CD4-positive, alpha-beta memory T cell (primary cell): ENCODE measurements around the gene WTAP. TPM values are rescaled to one million over a fixed set of nuclear protein-coding genes. Genes with fewer than 3 reads are reported as not detected.
"Not testable (repeated sequence)": the region's sequence is repeated elsewhere in the genome, so short reads cannot be mapped to it uniquely, and the experiment has no call there.

Experiments used
- CTCF ChIA-PET: fragments of 350-600 bp; sonication (Branson Sonifier 250); formaldehyde crosslinking; loops from one replicate; lab custom pipeline; 2021; ENCODE audit warnings: inconsistent platforms; ENCODE audit not compliant: partially characterized antibody; lab: Charles Lee
- POLR2A ChIA-PET: fragments of 350-600 bp; sonication (Branson Sonifier 250); formaldehyde crosslinking; loops from one replicate; lab custom pipeline; 2021; ENCODE audit not compliant: partially characterized antibody; lab: Charles Lee
- DNase-seq, 5 donors: peaks; one replicate each; pipeline versions ENCODE4 v3.0.0 to v3.0.0-alpha.2; 2020 to 2022; ENCODE audit warnings: mixed read lengths in 1 of 5
- H3K27ac ChIP-seq: one replicate; pipeline ENCODE4 v1.7.0; 2013; ENCODE audit warnings: low read depth, low read length
- H3K27me3 ChIP-seq: 2 replicates; pipeline ENCODE4 v1.7.0; 2013; ENCODE audit warnings: mild to moderate bottlenecking, low read length, moderate library complexity; ENCODE audit not compliant: insufficient read depth
- H3K36me3 ChIP-seq: 2 replicates; pipeline ENCODE4 v1.7.0; 2013; ENCODE audit warnings: mild to moderate bottlenecking, low read length, moderate library complexity; ENCODE audit not compliant: insufficient read depth
- H3K4me1 ChIP-seq: 2 replicates; pipeline ENCODE4 v1.7.0; 2013; ENCODE audit warnings: mild to moderate bottlenecking, low read length, moderate library complexity; ENCODE audit not compliant: insufficient read depth
- H3K4me3 ChIP-seq, 2 donors: one replicate each; pipeline ENCODE4 v1.7.0; 2013; ENCODE audit warnings: low read length in 2 of 2, mild to moderate bottlenecking in 1 of 2
- H3K9me3 ChIP-seq, 2 donors: one replicate each; pipeline ENCODE4 v1.7.0; 2013; ENCODE audit warnings: low read length in 2 of 2, control low read depth in 1 of 2; ENCODE audit not compliant: control insufficient read depth in 1 of 2
- H3K27ac Mint-ChIP-seq, 7 donors: one replicate each; pipeline ENCODE4 v1.8.0; 2020 to 2021; ENCODE audit warnings: mixed read lengths in 7 of 7, mild to moderate bottlenecking in 6 of 7, inconsistent platforms in 3 of 7, moderate library complexity in 3 of 7
- H3K27me3 Mint-ChIP-seq, 2 donors: one replicate each; pipeline ENCODE4 v1.8.0; 2020 to 2021; ENCODE audit warnings: mixed read lengths in 2 of 2
- H3K36me3 Mint-ChIP-seq, 2 donors: one replicate each; pipeline ENCODE4 v1.8.0; 2020 to 2021; ENCODE audit warnings: mixed read lengths in 2 of 2, inconsistent platforms in 1 of 2, mild to moderate bottlenecking in 1 of 2
- H3K4me1 Mint-ChIP-seq, 4 donors: one replicate each; pipeline ENCODE4 v1.8.0; 2020 to 2021; ENCODE audit warnings: mixed read lengths in 4 of 4, mild to moderate bottlenecking in 1 of 4
- H3K4me3 Mint-ChIP-seq, 8 donors: one replicate each; pipeline ENCODE4 v1.8.0; 2020 to 2021; ENCODE audit warnings: mixed read lengths in 8 of 8, mild to moderate bottlenecking in 7 of 8, moderate library complexity in 6 of 8, inconsistent platforms in 3 of 8
- H3K9me3 Mint-ChIP-seq, 8 donors: one replicate each; pipeline ENCODE4 v1.8.0; 2020 to 2021; ENCODE audit warnings: mixed read lengths in 8 of 8, mild to moderate bottlenecking in 5 of 8, inconsistent platforms in 3 of 8, moderate library complexity in 1 of 8
- intact Hi-C: fragments of 100-400 bp; cut with micrococcal nuclease; formaldehyde crosslinking; loops from one replicate; pipeline ENCODE4 v1.15.1; 2023
- polyA plus RNA-seq, 2 donors: library from polyadenylated mRNA; unstranded; fragments of 300-500 nt; fragmentation: Illumina TruSeq; gene quantifications; one replicate each; pipeline ENCODE4 v1.2.3, GENCODE V29; 2021
- total RNA-seq, 2 experiments: library from RNA; stranded (reverse); gene quantifications; one replicate each; pipeline ENCODE4 v1.2.3, GENCODE V29; 2021

WTAP gene
- total and polyA plus RNA-seq, 4 experiments from 2014 or later = 140 to 159 (median 150) TPM

DNA sequence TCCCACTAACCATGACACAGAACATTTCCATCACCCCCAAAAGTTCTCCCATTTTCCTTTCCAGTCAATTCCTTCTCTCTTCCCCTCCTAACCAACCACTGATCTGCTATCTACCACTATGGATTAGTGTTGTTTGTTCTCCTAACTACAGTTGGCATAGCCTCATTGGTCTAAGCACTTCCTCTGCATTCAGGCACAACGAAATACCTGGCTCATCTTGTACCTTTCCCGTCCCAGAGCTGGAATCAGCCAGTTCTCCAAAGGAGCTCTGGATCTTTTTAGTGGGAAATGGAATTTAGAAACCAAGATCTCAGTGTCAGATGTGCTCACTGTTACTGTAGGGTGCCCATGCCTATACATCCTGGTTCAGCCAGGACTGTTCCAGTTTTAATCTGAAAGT, 4.0 kb upstream of the WTAP start:
- ChIA-PET CTCF (interaction anchor here (1.5 to 6.4 kb wide), 6 partner anchors 26 to 216 kb away, joined by 3 to 59 read pairs (median 14); partner anchors contain the start of genes MRPL18 and SOD2), POLR2A (interaction anchor here (0.6 to 2.9 kb wide), 5 partner anchors 15 to 1063 kb away, joined by 3 to 14 read pairs (median 4); partner anchors contain the start of genes MRPL18 and SOD2)
- Mint-ChIP-seq H3K27me3 (no peaks in the 10 kb centered on the region), H3K4me3 (no peak overlapping the region), H3K4me1 (peaks cover 13 to 39% (median 24%) of the 10 kb centered on the region in 4 donors), H3K36me3 (peaks cover 11 to 20% of the 10 kb centered on the region in 2 donors), H3K9me3 (peaks cover 0 to 10% (median 2%) of the 10 kb centered on the region in 8 donors), H3K27ac (peak overlapping the region in 4 of 7 donors; percentile 4 to 47 (median 36))
- no peaks in the 10 kb centered on the region for H3K9me3 ChIP-seq
- DNase-seq = no peak
- no peaks in the 10 kb centered on the region for H3K27me3 ChIP-seq
- H3K4me3 ChIP-seq = no peak overlapping the region
- peaks cover 28% of the 10 kb centered on the region for H3K4me1 ChIP-seq
- intact Hi-C loops = no loop called here
- no peaks in the 10 kb centered on the region for H3K36me3 ChIP-seq
- no peak overlapping the region for H3K27ac ChIP-seq

DNA sequence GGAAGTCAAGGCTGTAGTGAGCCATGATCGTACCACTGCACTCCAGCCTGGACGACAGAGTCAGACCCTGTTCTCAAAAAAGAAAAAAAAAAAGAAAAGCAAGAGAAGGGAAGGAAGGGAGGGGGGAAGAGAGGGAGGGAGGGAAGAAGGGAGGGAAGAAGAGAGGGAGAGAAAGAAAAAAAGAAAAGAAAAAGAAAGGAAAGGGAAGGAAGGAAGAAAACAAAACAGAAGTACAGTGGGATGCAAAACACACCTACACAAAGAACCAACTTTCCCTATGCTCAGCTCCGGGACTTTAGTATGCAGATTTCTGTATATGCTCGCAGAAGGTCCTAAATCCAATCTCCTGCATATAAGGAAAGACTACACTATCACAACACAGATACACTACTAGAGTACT, 2.5 kb upstream of the WTAP start:
- Histone ChIP-seq H3K27me3 (no peaks in the 10 kb centered on the region), H3K36me3 (no peaks in the 10 kb centered on the region), H3K9me3 (no peaks in the 10 kb centered on the region), H3K4me1 (peaks cover 42% of the 10 kb centered on the region), H3K27ac (no peak overlapping the region), H3K4me3 (no peak overlapping the region)
- peak overlapping the region in 3 of 8 donors; percentile 13 to 29 (median 20) for H3K4me3 Mint-ChIP-seq
- peak overlapping the region in 6 of 7 donors; percentile 43 to 99 (median 57) for H3K27ac Mint-ChIP-seq
- H3K27me3 Mint-ChIP-seq = no peaks in the 10 kb centered on the region
- H3K36me3 Mint-ChIP-seq = peaks cover 11 to 27% of the 10 kb centered on the region in 2 donors
- POLR2A ChIA-PET = interaction anchor here (2.5 to 2.9 kb wide), 2 partner anchors 12 to 31 kb away, joined by 14 read pairs; partner anchors contain the start of gene SOD2
- H3K4me1 Mint-ChIP-seq = peaks cover 21 to 54% (median 37%) of the 10 kb centered on the region in 4 donors
- H3K9me3 Mint-ChIP-seq = peaks cover 0 to 10% (median 2%) of the 10 kb centered on the region in 8 donors
- intact Hi-C loops = no loop called here
- CTCF ChIA-PET = interaction anchor here (3.2 kb wide), 1 partner anchor 65 kb away, joined by 15 read pairs; the partner anchor contains the start of genes MRPL18 and TCP1
- no peak for DNase-seq

DNA sequence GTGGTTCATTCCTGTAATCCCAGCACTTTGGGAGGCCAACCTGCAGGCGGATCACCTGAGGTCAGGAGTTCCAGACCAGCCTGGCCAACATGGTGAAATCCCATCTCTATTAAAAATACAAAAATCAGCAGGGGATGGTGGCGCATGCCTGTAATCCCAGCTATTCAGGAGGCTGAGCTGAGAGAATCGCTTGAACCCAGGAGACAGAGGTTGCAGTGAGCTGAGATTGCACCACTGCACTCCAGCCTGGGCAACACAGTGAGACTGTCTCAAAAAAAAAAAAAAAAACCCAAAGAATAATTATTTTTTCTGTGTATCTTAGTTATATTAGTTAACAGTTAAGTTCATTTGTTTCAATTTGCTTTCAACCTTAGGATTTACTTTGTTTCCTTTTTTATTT, 2.1 kb upstream of the WTAP start:
- intact Hi-C loops, H3K9me3 ChIP-seq, H3K27me3 ChIP-seq, H3K36me3 ChIP-seq, H3K27me3 Mint-ChIP-seq, DNase-seq, H3K27ac ChIP-seq, H3K4me3 ChIP-seq, H3K9me3 Mint-ChIP-seq: not testable (repeated sequence)
- Mint-ChIP-seq H3K4me1 (peaks cover 22 to 58% (median 39%) of the 10 kb centered on the region in 4 donors), H3K27ac (peak overlapping the region in 5 of 7 donors; percentile 43 to 99 (median 62)), H3K36me3 (peaks cover 11 to 28% of the 10 kb centered on the region in 2 donors), H3K4me3 (peak overlapping the region in 3 of 8 donors; percentile 13 to 29 (median 20))
- peaks cover 46% of the 10 kb centered on the region for H3K4me1 ChIP-seq
- POLR2A ChIA-PET = interaction anchor here (2.5 to 8.3 kb wide), 4 partner anchors 12 to 64 kb away, joined by 14 to 240 read pairs (median 92); partner anchors contain the start of genes MRPL18, SOD2 and TCP1
- CTCF ChIA-PET = interaction anchor here (3.2 kb wide), 1 partner anchor 64 kb away, joined by 15 read pairs; the partner anchor contains the start of genes MRPL18 and TCP1

DNA sequence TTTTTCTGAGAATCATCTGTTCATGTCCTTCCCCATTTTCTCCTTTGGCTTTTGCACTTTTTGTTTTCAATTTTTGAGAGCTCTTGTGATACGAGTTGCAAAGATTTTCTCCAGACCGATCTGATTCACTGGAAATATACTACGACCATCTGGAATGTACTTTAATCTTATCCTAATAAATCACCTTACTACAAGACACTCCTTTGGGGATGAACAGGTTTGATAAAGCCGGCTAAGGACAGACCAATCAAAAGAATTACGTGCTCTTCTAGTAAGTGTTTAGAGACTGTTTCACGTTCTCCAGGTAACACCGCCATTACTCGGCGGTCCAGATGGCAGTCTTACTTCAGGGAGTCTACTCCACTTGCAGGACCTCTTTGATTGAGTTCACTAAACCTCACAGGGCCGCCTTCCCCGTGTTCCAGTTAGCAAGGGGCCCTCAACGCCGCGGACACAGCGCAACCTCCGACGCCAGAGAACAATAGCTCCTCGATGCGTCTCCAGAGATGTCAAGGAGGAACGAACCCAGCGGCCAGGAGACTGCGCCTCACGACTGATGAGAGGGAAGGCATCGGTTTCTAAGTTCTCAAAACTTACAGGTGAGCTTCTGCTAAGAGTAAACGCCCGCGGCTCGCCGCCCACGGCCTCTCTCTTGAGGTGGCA, 920 bp upstream of the WTAP start:
- Mint-ChIP-seq H3K4me1 (peaks cover 26 to 66% (median 47%) of the 10 kb centered on the region in 4 donors), H3K36me3 (peaks cover 14 to 33% of the 10 kb centered on the region in 2 donors), H3K27ac (peak overlapping the region; percentile 99), H3K27me3 (no peaks in the 10 kb centered on the region), H3K9me3 (peaks cover 0 to 10% (median 2%) of the 10 kb centered on the region in 8 donors), H3K4me3 (peak overlapping the region; percentile 91 to 96 (median 95))
- H3K27me3 ChIP-seq = no peaks in the 10 kb centered on the region
- H3K9me3 ChIP-seq = no peaks in the 10 kb centered on the region
- no peak for DNase-seq
- ChIA-PET POLR2A (interaction anchor here (0.7 to 8.3 kb wide), 21 partner anchors 9 to 794 kb away, joined by 3 to 240 read pairs (median 4); partner anchors contain the start of genes ACAT2, IGF2R, MRPL18 and SOD2), CTCF (interaction anchor here (0.6 to 3.2 kb wide), 8 partner anchors 11 to 729 kb away, joined by 3 to 30 read pairs (median 4); partner anchors contain the start of genes MRPL18 and TCP1)
- peak overlapping the region; percentile 39 to 78 for H3K4me3 ChIP-seq
- intact Hi-C loops = no loop called here
- H3K36me3 ChIP-seq = peaks cover under 1% of the 10 kb centered on the region
- peaks cover 58% of the 10 kb centered on the region for H3K4me1 ChIP-seq
- peak overlapping the region; percentile 97 for H3K27ac ChIP-seq

DNA sequence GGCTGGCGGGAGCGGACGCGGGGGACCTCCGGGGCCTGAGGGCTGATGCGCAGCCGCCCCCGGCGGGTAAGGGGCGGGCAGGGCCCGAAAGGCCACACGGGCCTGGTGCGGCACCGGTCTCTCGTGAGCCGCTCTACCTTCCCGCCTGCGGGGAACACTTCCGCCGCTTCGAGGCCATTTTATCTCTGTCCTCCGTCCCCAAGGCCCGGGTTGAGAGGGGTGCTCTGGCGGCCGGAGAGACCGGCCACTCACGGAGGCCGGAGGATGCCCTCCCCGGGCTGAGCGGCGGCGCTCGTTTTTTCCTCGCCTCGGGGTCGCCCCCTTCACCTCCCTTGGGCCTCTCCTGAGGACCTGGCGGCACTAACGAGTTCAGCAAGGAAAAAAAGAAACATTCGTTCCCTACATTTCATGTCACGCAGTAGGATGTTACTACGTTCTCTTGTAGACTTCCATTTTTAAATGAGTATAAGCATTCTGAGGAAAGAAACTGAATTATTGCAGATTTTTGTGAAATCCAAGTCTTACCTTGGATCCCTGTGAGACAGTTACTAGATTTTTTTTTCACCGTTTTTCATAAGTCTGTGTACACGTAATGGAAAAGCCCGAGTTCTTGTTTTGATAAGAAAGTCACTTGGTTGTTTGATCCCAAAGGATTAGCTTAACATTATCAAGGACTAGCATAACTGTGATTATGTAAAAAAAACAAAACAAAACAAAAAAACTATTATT, 575 bp downstream of the WTAP start:
- peaks cover 0 to 10% (median 2%) of the 10 kb centered on the region in 8 donors for H3K9me3 Mint-ChIP-seq
- peaks cover 8 to 35% of the 10 kb centered on the region in 2 donors for H3K36me3 Mint-ChIP-seq
- peaks cover 6% of the 10 kb centered on the region for H3K36me3 ChIP-seq
- POLR2A ChIA-PET = interaction anchor here (1.0 to 8.3 kb wide), 13 partner anchors 7 to 792 kb away, joined by 3 to 240 read pairs (median 4); partner anchors contain the start of genes ACAT2, IGF2R, MRPL18 and SOD2
- H3K4me3 Mint-ChIP-seq = peak overlapping the region; percentile 91 to 95 (median 92)
- H3K27ac Mint-ChIP-seq = peak overlapping the region; percentile 74 to 99 (median 95)
- intact Hi-C loops = loop anchor here (1.0 kb wide), 4 partner anchors 34 to 240 kb away; partner anchors contain the start of genes ACAT2, SOD2 and TCP1
- CTCF ChIA-PET = interaction anchor here (1.1 to 3.2 kb wide), 2 partner anchors 29 to 37 kb away, joined by 3 to 30 read pairs; no protein-coding TSS in a partner anchor
- DNase-seq = peak in 1 of 5 donors; percentile 67
- H3K27me3 ChIP-seq = no peaks in the 10 kb centered on the region
- peak overlapping the region; percentile 31 to 48 for H3K4me3 ChIP-seq
- peaks cover 73% of the 10 kb centered on the region for H3K4me1 ChIP-seq
- H3K4me1 Mint-ChIP-seq = peaks cover 33 to 75% (median 56%) of the 10 kb centered on the region in 4 donors
- H3K27me3 Mint-ChIP-seq = no peaks in the 10 kb centered on the region
- peak overlapping the region; percentile 97 for H3K27ac ChIP-seq
- H3K9me3 ChIP-seq = no peaks in the 10 kb centered on the region

DNA sequence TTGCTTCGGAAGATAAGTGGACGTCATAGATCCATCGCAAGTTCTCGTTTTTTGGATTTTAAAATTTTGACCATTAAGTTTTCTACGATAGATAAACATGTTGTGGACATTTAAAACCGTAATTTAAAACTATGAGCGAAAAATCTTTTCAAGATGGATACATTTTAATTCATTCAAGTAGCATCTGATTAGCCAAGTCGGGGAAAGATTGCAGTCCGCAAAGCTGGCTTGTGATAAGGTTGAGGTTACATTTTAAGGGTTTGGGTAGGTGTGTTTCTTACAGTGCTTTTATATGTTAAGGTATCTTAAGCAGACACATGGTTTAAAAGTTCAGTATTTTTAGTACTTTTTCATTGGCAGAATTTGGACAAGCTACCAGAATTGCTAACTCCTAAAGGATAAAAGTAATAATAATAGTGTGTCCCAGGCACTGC, 1.2 kb downstream of the WTAP start:
- POLR2A ChIA-PET = interaction anchor here (0.6 to 8.3 kb wide), 7 partner anchors 9 to 243 kb away, joined by 3 to 240 read pairs (median 4); partner anchors contain the start of genes ACAT2, MRPL18, SOD2 and TCP1
- peaks cover 3 to 31% of the 10 kb centered on the region in 2 donors for H3K36me3 Mint-ChIP-seq

More for the DNA sequence above, 1.2 kb downstream of the WTAP start:
- Mint-ChIP-seq H3K27ac (peak overlapping the region; percentile 74 to 99 (median 95)), H3K4me1 (peaks cover 34 to 73% (median 55%) of the 10 kb centered on the region in 4 donors), H3K4me3 (peak overlapping the region; percentile 91 to 95 (median 92)), H3K27me3 (no peaks in the 10 kb centered on the region), H3K9me3 (peaks cover 0 to 8% (median 0%) of the 10 kb centered on the region in 8 donors)
- Histone ChIP-seq H3K4me1 (peaks cover 78% of the 10 kb centered on the region), H3K4me3 (peak overlapping the region; percentile 31 to 48), H3K9me3 (no peaks in the 10 kb centered on the region), H3K27ac (peak overlapping the region; percentile 97), H3K36me3 (peaks cover 6% of the 10 kb centered on the region), H3K27me3 (no peaks in the 10 kb centered on the region)
- intact Hi-C loops = no loop called here
- CTCF ChIA-PET = interaction anchor here (1.1 to 3.2 kb wide), 3 partner anchors 8 to 38 kb away, joined by 3 to 30 read pairs (median 13); no protein-coding TSS in a partner anchor
- peak in 1 of 5 donors; percentile 11 for DNase-seq
